OCI-LY7 (cell line): ENCODE measurements around the gene CLEC16A. TPM values are rescaled to one million over a fixed set of nuclear protein-coding genes. Genes with fewer than 3 reads are reported as not detected.
"Not testable (repeated sequence)": the region's sequence is repeated elsewhere in the genome, so short reads cannot be mapped to it uniquely, and the experiment has no call there.

Source experiments
- BruUV-seq: library from RNA; stranded (reverse); fragments of 400-500 nt; replicated peaks from 2 replicates; lab custom pipeline; 2021; lab: Mats Ljungman, UMichigan
- CTCF ChIA-PET: fragments of 300-600 bp; sonication (Branson Sonifier 250); formaldehyde crosslinking; loops from one replicate; lab custom pipeline; 2022; ENCODE audit warnings: antibody characterized with exemption; ENCODE audit not compliant: unreplicated experiment; lab: Charles Lee
- POLR2A ChIA-PET: fragments of 300-600 bp; sonication (Branson Sonifier 250); formaldehyde crosslinking; loops from one replicate; lab custom pipeline; 2022; ENCODE audit warnings: antibody characterized with exemption; lab: Charles Lee
- DNase-seq: peaks from one replicate; pipeline ENCODE4 v3.0.0-alpha.2; 2015; ENCODE audit warnings: low spot score
- H2AFZ ChIP-seq: fragments of 200-600 bp; sonication (generic), shearing (Covaris generic); 2 replicates; pipeline ENCODE4 v1.6.1; 2014; ENCODE audit warnings: mild to moderate bottlenecking, antibody characterized with exemption, low read length, moderate library complexity
- H3K27ac ChIP-seq: fragments of 200-600 bp; sonication (generic); 2 replicates; pipeline ENCODE4 v1.5.1; 2014; ENCODE audit warnings: mixed run types, low read depth, mild to moderate bottlenecking, moderate library complexity, low read length, inconsistent platforms; ENCODE audit not compliant: poor library complexity, severe bottlenecking
- H3K36me3 ChIP-seq: fragments of 200-600 bp; sonication (generic); 2 replicates; pipeline ENCODE4 v1.6.1; 2014; ENCODE audit warnings: mild to moderate bottlenecking, antibody characterized with exemption, low read length, moderate library complexity, mixed read lengths; ENCODE audit not compliant: insufficient read depth
- H3K4me1 ChIP-seq: fragments of 200-600 bp; sonication (generic); 2 replicates; pipeline ENCODE4 v1.5.1; 2014; ENCODE audit warnings: mild to moderate bottlenecking, low read length; ENCODE audit not compliant: insufficient read depth, poor library complexity, severe bottlenecking
- H3K4me2 ChIP-seq: fragments of 200-600 bp; sonication (generic); 2 replicates; pipeline ENCODE4 v1.6.1; 2014; ENCODE audit warnings: mild to moderate bottlenecking, low read length
- H3K4me3 ChIP-seq: fragments of 200-600 bp; sonication (generic); 2 replicates; pipeline ENCODE4 v1.5.1; 2014; ENCODE audit warnings: mild to moderate bottlenecking, low read depth, low read length; ENCODE audit not compliant: poor library complexity, severe bottlenecking
- H3K79me2 ChIP-seq: fragments of 200-600 bp; sonication (generic); 2 replicates; pipeline ENCODE4 v1.6.1; 2016; ENCODE audit warnings: low read depth, mild to moderate bottlenecking, low read length, moderate library complexity, mixed read lengths; ENCODE audit not compliant: insufficient read depth
- H3K9me2 ChIP-seq: fragments of 200-600 bp; sonication (generic); 2 replicates; pipeline ENCODE4 v1.6.1; 2016; ENCODE audit warnings: mild to moderate bottlenecking, low read length, mixed read lengths; ENCODE audit not compliant: insufficient read depth
- H3K9me3 ChIP-seq: fragments of 200-600 bp; sonication (generic); 2 replicates; pipeline ENCODE4 v1.6.1; 2014; ENCODE audit warnings: mild to moderate bottlenecking, mixed run types, low read length, mixed read lengths
- H4K20me1 ChIP-seq: fragments of 200-600 bp; sonication (generic); 2 replicates; pipeline ENCODE4 v1.6.1; 2014; ENCODE audit warnings: mild to moderate bottlenecking, antibody characterized with exemption, low read length, moderate library complexity, mixed read lengths; ENCODE audit not compliant: insufficient read depth
- CTCF ChIP-seq: fragments of 200-600 bp; sonication (generic); conservative IDR thresholded peaks from 2 replicates; pipeline ENCODE4 v1.5.1; 2014; ENCODE audit warnings: mild to moderate bottlenecking, antibody characterized with exemption, low read length, moderate library complexity, mixed read lengths
- EZH2phosphoT487 ChIP-seq: fragments of 200-600 bp; sonication (generic); IDR thresholded peaks from 2 replicates; pipeline ENCODE4 v1.6.1; 2018; ENCODE audit warnings: low read depth, borderline replicate concordance, mild to moderate bottlenecking, mixed run types, antibody characterized with exemption, low read length, moderate library complexity, mixed read lengths
- intact Hi-C: fragments of 100-400 bp; cut with micrococcal nuclease; formaldehyde crosslinking; loops from one replicate; pipeline ENCODE4 v1.10.0; 2022; ENCODE audit not compliant: unreplicated experiment
- total RNA-seq, 2 experiments: library from RNA; depleted of rRNA in 1 of 2; stranded (reverse); fragments of >200 nt in 1 of 2; shearing (Covaris generic) in 1 of 2; gene quantifications; 2 replicates each; pipeline ENCODE4 v1.2.3, GENCODE V29; 2014 to 2022

CLEC16A gene
- total RNA-seq, 2 experiments from 2014 or later, result 26.2 to 50.9 TPM

- TF ChIP-seq CTCF (no peak), EZH2phosphoT487 (no peak)
Measured at GRCh38 chr16:10923650-10924214, 20.6 kb upstream of the CLEC16A start.

GRCh38 chr16:10925285-10925684 is 19.1 kb upstream of the CLEC16A start:
- BruUV-seq, H3K79me2 ChIP-seq, H3K9me3 ChIP-seq, H3K4me3 ChIP-seq, H3K27ac ChIP-seq, POLR2A ChIA-PET, intact Hi-C loops, CTCF ChIA-PET, H2AFZ ChIP-seq, H3K4me1 ChIP-seq, H3K9me2 ChIP-seq, DNase-seq, H4K20me1 ChIP-seq, H3K4me2 ChIP-seq: not testable (repeated sequence)
- peaks cover 60% of the 10 kb centered on the region for H3K36me3 ChIP-seq

More at GRCh38 chr16:10923650-10924214, 20.6 kb upstream of the CLEC16A start:
- no peak for DNase-seq
- intact Hi-C loops, result no loop called here
- ChIA-PET POLR2A (interaction anchor here (0.5 to 1.2 kb wide), 2 partner anchors 14 to 180 kb away, joined by 3 to 4 read pairs; partner anchors contain the start of gene NUBP1), CTCF (no interaction called here)
- H3K27ac ChIP-seq, result no peak overlapping the region
- no peak overlapping the region for H3K4me2 ChIP-seq
- H2AFZ ChIP-seq, result no peak overlapping the region
- H3K4me3 ChIP-seq, result no peak overlapping the region
- H3K9me3 ChIP-seq, result no peaks in the 10 kb centered on the region
- H3K79me2 ChIP-seq, result no peaks in the 10 kb centered on the region
- H3K9me2 ChIP-seq, result no peaks in the 10 kb centered on the region
- peaks cover 1% of the 10 kb centered on the region for H3K4me1 ChIP-seq
- H4K20me1 ChIP-seq, result no peaks in the 10 kb centered on the region
- no TSS peak for BruUV-seq
- H3K36me3 ChIP-seq, result peaks cover 72% of the 10 kb centered on the region

GRCh38 chr16:10926094-10926493 is 18.3 kb upstream of the CLEC16A start:
- no peak overlapping the region for H3K4me2 ChIP-seq
- no peaks in the 10 kb centered on the region for H3K9me3 ChIP-seq
- H3K27ac ChIP-seq, result no peak overlapping the region
- no peak overlapping the region for H2AFZ ChIP-seq
- intact Hi-C loops, result no loop called here
- BruUV-seq, result no TSS peak
- H3K9me2 ChIP-seq, result no peaks in the 10 kb centered on the region
- H3K4me1 ChIP-seq, result no peaks in the 10 kb centered on the region
- DNase-seq, result no peak
- POLR2A ChIA-PET, result no interaction called here
- H3K36me3 ChIP-seq, result peaks cover 54% of the 10 kb centered on the region
- no peaks in the 10 kb centered on the region for H4K20me1 ChIP-seq
- no peaks in the 10 kb centered on the region for H3K79me2 ChIP-seq
- CTCF ChIA-PET, result no interaction called here
- TF ChIP-seq EZH2phosphoT487, result no peak
- TF ChIP-seq CTCF, result no peak
- no peak overlapping the region for H3K4me3 ChIP-seq
